DOHH2 (cell line): ENCODE results near the gene CRYBG3.

ENCODE experiments used
- CTCF ChIP-seq: fragments of 200-600 bp; sonication (generic); IDR thresholded peaks from one replicate; pipeline ENCODE4 v1.5.1; 2014; ENCODE audit warnings: antibody characterized with exemption, mild to moderate bottlenecking, low read depth, low read length; ENCODE audit not compliant: poor library complexity, severe bottlenecking
- EZH2phosphoT487 ChIP-seq: fragments of 200-600 bp; sonication (generic); IDR thresholded peaks from 2 replicates; pipeline ENCODE4 v1.6.1; 2017; ENCODE audit warnings: borderline replicate concordance, mild to moderate bottlenecking, antibody characterized with exemption, low read length, moderate library complexity, mixed read lengths

GRCh38 chr3:97830638-97831037 lies 8.8 kb downstream of the CRYBG3 start:
- no peak for TF ChIP-seq CTCF
- no peak for TF ChIP-seq EZH2phosphoT487
